Measurements from ENCODE around the gene IRX2.

The IRX2 gene

GRCh38 chr5:2738700-2739359 is 12.6 kb downstream of the IRX2 start:
- Mint-ChIP-seq H3K36me3 (no peaks in the 10 kb centered on the region), H3K4me1 (no peaks in the 10 kb centered on the region), H3K4me3 (no peak overlapping the region), H3K27ac (no peak overlapping the region), H3K9me3 (no peaks in the 10 kb centered on the region)
- no peak for ATAC-seq
- no peak for DNase-seq (ENCODE audit: low spot score in 2 of 2)

- Mint-ChIP-seq H3K4me1 (no peaks in the 10 kb centered on the region), H3K36me3 (no peaks in the 10 kb centered on the region), H3K27ac (no peak overlapping the region), H3K4me3 (no peak overlapping the region), H3K9me3 (no peaks in the 10 kb centered on the region)
- ATAC-seq = no peak
- DNase-seq (ENCODE audit: low spot score in 2 of 2) = no peak
Measured at GRCh38 chr5:2738156-2738699, 13.2 kb downstream of the IRX2 start.

GRCh38 chr5:2737273-2738155 is 14.0 kb downstream of the IRX2 start:
- Mint-ChIP-seq H3K36me3 (no peaks in the 10 kb centered on the region), H3K4me3 (no peak overlapping the region), H3K4me1 (no peaks in the 10 kb centered on the region), H3K9me3 (no peaks in the 10 kb centered on the region), H3K27ac (no peak overlapping the region)
- ATAC-seq (no peak), DNase-seq (ENCODE audit: low spot score in 2 of 2) (no peak)

- ATAC-seq = no peak
- H3K27ac Mint-ChIP-seq = no peak overlapping the region
- H3K4me3 Mint-ChIP-seq = no peak overlapping the region
- no peaks in the 10 kb centered on the region for H3K9me3 Mint-ChIP-seq
- H3K36me3 Mint-ChIP-seq = no peaks in the 10 kb centered on the region
- no peaks in the 10 kb centered on the region for H3K4me1 Mint-ChIP-seq
- no peak for DNase-seq (ENCODE audit: low spot score in 2 of 2)
Measured at GRCh38 chr5:2736872-2737271, 14.6 kb downstream of the IRX2 start.

GRCh38 chr5:2735996-2736395 is 15.5 kb downstream of the IRX2 start:
- H3K9me3 Mint-ChIP-seq = no peaks in the 10 kb centered on the region
- no peak for ATAC-seq
- no peaks in the 10 kb centered on the region for H3K4me1 Mint-ChIP-seq
- no peaks in the 10 kb centered on the region for H3K36me3 Mint-ChIP-seq
- H3K4me3 Mint-ChIP-seq = no peak overlapping the region
- H3K27ac Mint-ChIP-seq = no peak overlapping the region
- no peak for DNase-seq (ENCODE audit: low spot score in 2 of 2)

GRCh38 chr5:2732850-2733249 is 18.6 kb downstream of the IRX2 start:
- Mint-ChIP-seq H3K4me3 (no peak overlapping the region), H3K9me3 (peaks cover 3% of the 10 kb centered on the region), H3K36me3 (no peaks in the 10 kb centered on the region), H3K4me1 (no peaks in the 10 kb centered on the region), H3K27ac (no peak overlapping the region)
- no peak for ATAC-seq
- DNase-seq (ENCODE audit: low spot score in 2 of 2) = no peak

- no peaks in the 10 kb centered on the region for H3K4me1 Mint-ChIP-seq
- H3K9me3 Mint-ChIP-seq = peaks cover 5% of the 10 kb centered on the region
- H3K4me3 Mint-ChIP-seq = no peak overlapping the region
- H3K36me3 Mint-ChIP-seq = no peaks in the 10 kb centered on the region
- no peak overlapping the region for H3K27ac Mint-ChIP-seq
- ATAC-seq (no peak), DNase-seq (ENCODE audit: low spot score in 2 of 2) (no peak)
Measured at GRCh38 chr5:2732004-2732403, 19.5 kb downstream of the IRX2 start.

- H3K36me3 Mint-ChIP-seq = no peaks in the 10 kb centered on the region
Measured at GRCh38 chr5:2729189-2729588, 22.3 kb downstream of the IRX2 start.

GRCh38 chr5:2727550-2727949 is 23.9 kb downstream of the IRX2 start:
- Mint-ChIP-seq H3K27ac (no peak overlapping the region), H3K4me3 (no peak overlapping the region), H3K9me3 (peaks cover 5% of the 10 kb centered on the region), H3K36me3 (no peaks in the 10 kb centered on the region), H3K4me1 (no peaks in the 10 kb centered on the region)
- no peak for DNase-seq (ENCODE audit: low spot score in 2 of 2)
- ATAC-seq = no peak

More at GRCh38 chr5:2729189-2729588, 22.3 kb downstream of the IRX2 start:
- Mint-ChIP-seq H3K4me3 (no peak overlapping the region), H3K9me3 (peaks cover 5% of the 10 kb centered on the region), H3K27ac (no peak overlapping the region), H3K4me1 (no peaks in the 10 kb centered on the region)
- ATAC-seq = no peak
- DNase-seq (ENCODE audit: low spot score in 2 of 2) = no peak

GRCh38 chr5:2725980-2726765 is 25.3 kb downstream of the IRX2 start:
- H3K4me1 Mint-ChIP-seq = no peaks in the 10 kb centered on the region
- no peak overlapping the region for H3K4me3 Mint-ChIP-seq
- ATAC-seq (no peak), DNase-seq (ENCODE audit: low spot score in 2 of 2) (no peak)
- no peaks in the 10 kb centered on the region for H3K36me3 Mint-ChIP-seq
- H3K9me3 Mint-ChIP-seq = peaks cover 5% of the 10 kb centered on the region
- no peak overlapping the region for H3K27ac Mint-ChIP-seq

GRCh38 chr5:2724831-2725230 is 26.6 kb downstream of the IRX2 start:
- H3K36me3 Mint-ChIP-seq = no peaks in the 10 kb centered on the region

GRCh38 chr5:2724031-2724581 is 27.4 kb downstream of the IRX2 start:
- DNase-seq (ENCODE audit: low spot score in 2 of 2) = no peak
- Mint-ChIP-seq H3K4me1 (no peaks in the 10 kb centered on the region), H3K9me3 (peaks cover 5% of the 10 kb centered on the region), H3K27ac (no peak overlapping the region), H3K36me3 (no peaks in the 10 kb centered on the region), H3K4me3 (no peak overlapping the region)
- no peak for ATAC-seq

More at GRCh38 chr5:2724831-2725230, 26.6 kb downstream of the IRX2 start:
- no peak overlapping the region for H3K4me3 Mint-ChIP-seq
- H3K9me3 Mint-ChIP-seq = peaks cover 5% of the 10 kb centered on the region
- no peak for ATAC-seq
- no peaks in the 10 kb centered on the region for H3K4me1 Mint-ChIP-seq
- DNase-seq (ENCODE audit: low spot score in 2 of 2) = no peak
- H3K27ac Mint-ChIP-seq = no peak overlapping the region

- Mint-ChIP-seq H3K4me1 (no peaks in the 10 kb centered on the region), H3K4me3 (no peak overlapping the region), H3K9me3 (peaks cover 3% of the 10 kb centered on the region), H3K27ac (no peak overlapping the region), H3K36me3 (no peaks in the 10 kb centered on the region)
- ATAC-seq = no peak
- no peak for DNase-seq (ENCODE audit: low spot score in 2 of 2)
Measured at GRCh38 chr5:2722901-2723300, 28.6 kb downstream of the IRX2 start.

- H3K36me3 Mint-ChIP-seq = no peaks in the 10 kb centered on the region
- peaks cover 8% of the 10 kb centered on the region for H3K9me3 Mint-ChIP-seq
- no peak overlapping the region for H3K4me3 Mint-ChIP-seq
- no peak overlapping the region for H3K27ac Mint-ChIP-seq
- H3K4me1 Mint-ChIP-seq = no peaks in the 10 kb centered on the region
- ATAC-seq = no peak
- no peak for DNase-seq (ENCODE audit: low spot score in 2 of 2)
Measured at GRCh38 chr5:2721385-2722138, 29.9 kb downstream of the IRX2 start.

Measured in stimulated activated effector memory CD8-positive, alpha-beta T cell treated with anti-CD3 and anti-CD28 coated beads, Interleukin-12 subunit alpha, Interleukin-12 subunit beta, amount 100 ng/mL, for 72 hours (primary cell).